Breast epithelium (tissue), 3 donors: ENCODE data around the gene TTC27.

ENCODE experiments used
- POLR2A ChIP-seq: fragments of 450-650 bp; IDR thresholded peaks from one replicate; pipeline ENCODE4 v1.6.1; 2016; ENCODE audit warnings: antibody characterized with exemption, mild to moderate bottlenecking, moderate library complexity
- POLR2AphosphoS5 ChIP-seq, 3 donors: sonication (generic); formaldehyde crosslinking; IDR thresholded peaks; one replicate each; pipeline ENCODE4 v1.6.1; 2017; ENCODE audit warnings: antibody characterized with exemption in 3 of 3

GRCh38 chr2:32858713-32859112 is 230.9 kb downstream of the TTC27 start:
- TF ChIP-seq POLR2A (no peak), POLR2AphosphoS5 (IDR thresholded peaks at IDR 0.05) (no peak)
